ENCODE results near the gene PIP5K1C.

The PIP5K1C gene

DNA sequence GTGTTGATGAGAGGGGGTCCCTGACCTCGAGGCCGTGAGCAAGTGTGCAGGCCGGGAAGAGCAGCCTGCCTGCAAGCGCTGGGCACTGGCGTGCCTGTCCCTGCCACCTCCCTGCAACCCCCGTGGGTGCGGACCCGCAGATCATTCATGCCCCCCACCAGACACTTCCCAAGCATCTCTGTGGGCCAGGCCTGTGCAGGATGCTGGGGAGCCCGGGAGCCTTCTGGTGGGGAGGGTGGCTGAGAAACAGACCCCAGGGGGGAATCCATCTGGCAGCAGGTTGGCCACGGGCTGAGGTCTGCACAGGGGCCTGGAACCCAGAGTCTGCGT is 55.2 kb downstream of the PIP5K1C start:
- H3K9ac ChIP-seq (ENCODE audit: insufficient read length), result no peak overlapping the region
- no peak overlapping the region for H3K4me3 ChIP-seq
- no peaks in the 10 kb centered on the region for H3K9me3 ChIP-seq (ENCODE audit: low read depth, low read length)
- H3K36me3 ChIP-seq (ENCODE audit: insufficient read depth, low read length), result no peaks in the 10 kb centered on the region
- TF ChIP-seq EZH2 (IDR thresholded peaks at IDR 0.05) (no peak), POLR2AphosphoS5 (IDR thresholded peaks at IDR 0.05; ENCODE audit: borderline replicate concordance, low read depth, low read length) (no peak), FOXP2 (optimal IDR thresholded peaks at IDR 0.05; ENCODE audit: control extremely low read depth, extremely low read length, insufficient read depth) (no peak)
- DNase-seq (ENCODE audit: low read depth, low spot score), result no peak
- no peak overlapping the region for H3K27ac ChIP-seq

DNA sequence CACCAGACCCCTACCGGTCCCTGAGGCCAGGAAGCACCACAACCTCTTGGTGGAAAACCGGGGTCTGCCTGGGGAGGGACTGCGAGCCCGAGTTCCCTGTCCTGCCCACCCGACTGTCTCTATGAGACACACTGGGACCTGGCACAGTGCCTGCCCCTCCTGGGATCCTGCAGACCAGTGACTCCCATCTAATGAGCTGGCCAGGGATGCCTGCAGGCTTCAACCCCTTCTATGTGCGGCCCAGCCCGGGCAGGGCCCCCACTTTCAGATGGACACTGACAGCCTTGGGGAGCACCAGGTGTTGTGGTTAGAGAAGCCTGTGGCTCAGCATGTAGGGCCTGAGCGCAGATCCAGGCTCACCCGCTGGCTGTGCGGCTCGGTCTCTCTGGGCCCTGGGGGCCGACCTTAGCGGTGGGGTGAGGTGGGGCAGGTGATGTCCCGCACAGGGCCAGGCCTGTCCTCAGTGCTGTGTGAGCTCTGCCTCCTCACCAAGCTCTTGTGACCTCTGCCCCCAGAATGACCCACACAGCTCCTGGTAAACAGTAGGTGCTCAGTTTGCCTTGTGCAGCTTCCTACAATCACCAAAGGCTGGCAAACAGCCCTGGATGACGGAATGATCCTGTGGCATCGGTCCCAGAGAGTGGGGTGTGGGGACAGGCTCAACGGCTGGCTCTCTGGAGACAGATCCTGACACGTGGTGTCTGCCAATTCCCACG is 55.8 kb downstream of the PIP5K1C start:
- Histone ChIP-seq H3K36me3 (ENCODE audit: insufficient read depth, low read length) (no peaks in the 10 kb centered on the region), H3K4me3 (no peak overlapping the region), H3K9me3 (ENCODE audit: low read depth, low read length) (no peaks in the 10 kb centered on the region), H3K9ac (ENCODE audit: insufficient read length) (no peak overlapping the region), H3K27ac (no peak overlapping the region)
- DNase-seq (ENCODE audit: low read depth, low spot score), result no peak
- TF ChIP-seq EZH2 (IDR thresholded peaks at IDR 0.05) (no peak), FOXP2 (optimal IDR thresholded peaks at IDR 0.05; ENCODE audit: control extremely low read depth, extremely low read length, insufficient read depth) (no peak), POLR2AphosphoS5 (IDR thresholded peaks at IDR 0.05; ENCODE audit: borderline replicate concordance, low read depth, low read length) (no peak)

DNA sequence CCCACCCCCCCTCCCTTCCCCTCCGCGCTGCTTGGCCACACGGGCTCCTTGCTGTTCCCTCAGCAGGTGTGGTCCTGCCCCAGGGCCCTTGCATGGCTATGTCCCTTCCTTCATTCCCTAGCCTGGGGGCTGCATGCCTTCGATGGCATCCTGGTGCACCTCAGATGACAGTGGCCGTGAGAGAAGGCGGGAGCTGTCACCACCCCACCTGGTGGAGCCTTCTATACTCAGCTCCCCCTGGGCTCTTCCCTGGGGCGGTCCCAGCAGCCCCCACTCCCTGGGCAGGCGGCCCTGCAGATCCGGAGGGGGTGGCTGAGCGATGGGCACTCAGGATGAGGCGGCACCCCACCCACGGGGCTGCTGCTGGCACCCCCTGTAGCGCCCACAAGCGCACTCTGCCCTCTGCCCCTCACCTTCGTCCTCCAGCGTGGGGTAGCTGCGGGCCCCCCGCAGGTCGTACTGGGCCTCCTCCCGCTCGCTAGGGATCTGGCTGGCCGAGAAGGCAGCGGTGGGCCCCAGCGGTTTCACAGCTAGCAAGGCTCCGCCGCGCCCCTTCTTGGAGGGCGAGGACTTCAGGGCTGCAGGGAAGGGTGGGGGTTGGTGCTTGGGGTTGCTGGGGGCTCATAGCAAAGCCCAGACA is 56.5 kb downstream of the PIP5K1C start:
- no peak for TF ChIP-seq POLR2AphosphoS5 (IDR thresholded peaks at IDR 0.05; ENCODE audit: borderline replicate concordance, low read depth, low read length)
- TF ChIP-seq FOXP2 (optimal IDR thresholded peaks at IDR 0.05; ENCODE audit: control extremely low read depth, extremely low read length, insufficient read depth), result no peak
- no peak for TF ChIP-seq EZH2 (IDR thresholded peaks at IDR 0.05)
- H3K36me3 ChIP-seq (ENCODE audit: insufficient read depth, low read length), result no peaks in the 10 kb centered on the region
- H3K4me3 ChIP-seq, result no peak overlapping the region
- DNase-seq (ENCODE audit: low read depth, low spot score), result no peak
- H3K9ac ChIP-seq (ENCODE audit: insufficient read length), result no peak overlapping the region
- no peaks in the 10 kb centered on the region for H3K9me3 ChIP-seq (ENCODE audit: low read depth, low read length)
- no peak overlapping the region for H3K27ac ChIP-seq

DNA sequence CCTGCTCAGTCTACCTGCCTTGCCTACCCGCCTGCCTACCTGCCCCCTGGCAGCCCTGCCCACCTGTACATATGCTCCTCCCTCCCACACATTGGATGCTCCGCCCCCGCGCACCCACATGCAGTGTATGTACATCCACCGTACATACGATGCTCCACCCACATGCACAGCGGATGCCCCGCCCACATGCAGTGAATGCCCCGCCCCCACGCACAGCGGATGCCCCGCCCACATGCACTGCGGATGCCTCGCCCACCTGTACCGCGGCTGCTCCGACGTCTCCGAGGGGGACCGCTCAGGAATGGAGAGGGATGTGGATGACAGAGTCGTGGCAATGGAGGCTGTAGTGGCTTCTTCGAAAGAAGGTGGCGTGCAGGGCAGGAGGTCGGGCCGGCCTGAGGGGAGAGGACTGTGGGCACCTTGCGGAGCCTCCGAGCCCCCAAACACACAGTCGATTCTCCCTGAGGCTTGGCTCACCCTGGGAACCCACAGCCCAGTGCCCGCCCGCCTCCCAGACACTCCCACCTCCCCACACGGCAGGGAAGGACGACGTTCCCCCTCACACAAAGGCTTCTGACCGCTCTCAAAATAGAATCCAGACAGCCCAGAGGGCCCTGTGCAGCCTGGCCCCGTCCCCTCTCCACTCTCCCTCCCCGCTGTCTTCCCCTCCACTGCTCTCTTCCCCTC is 57.1 kb downstream of the PIP5K1C start:
- Histone ChIP-seq H3K36me3 (ENCODE audit: insufficient read depth, low read length) (no peaks in the 10 kb centered on the region), H3K4me3 (no peak overlapping the region), H3K9ac (ENCODE audit: insufficient read length) (no peak overlapping the region), H3K27ac (no peak overlapping the region), H3K9me3 (ENCODE audit: low read depth, low read length) (no peaks in the 10 kb centered on the region)
- no peak for DNase-seq (ENCODE audit: low read depth, low spot score)
- no peak for TF ChIP-seq POLR2AphosphoS5 (IDR thresholded peaks at IDR 0.05; ENCODE audit: borderline replicate concordance, low read depth, low read length)
- TF ChIP-seq EZH2 (IDR thresholded peaks at IDR 0.05), result no peak
- no peak for TF ChIP-seq FOXP2 (optimal IDR thresholded peaks at IDR 0.05; ENCODE audit: control extremely low read depth, extremely low read length, insufficient read depth)

DNA sequence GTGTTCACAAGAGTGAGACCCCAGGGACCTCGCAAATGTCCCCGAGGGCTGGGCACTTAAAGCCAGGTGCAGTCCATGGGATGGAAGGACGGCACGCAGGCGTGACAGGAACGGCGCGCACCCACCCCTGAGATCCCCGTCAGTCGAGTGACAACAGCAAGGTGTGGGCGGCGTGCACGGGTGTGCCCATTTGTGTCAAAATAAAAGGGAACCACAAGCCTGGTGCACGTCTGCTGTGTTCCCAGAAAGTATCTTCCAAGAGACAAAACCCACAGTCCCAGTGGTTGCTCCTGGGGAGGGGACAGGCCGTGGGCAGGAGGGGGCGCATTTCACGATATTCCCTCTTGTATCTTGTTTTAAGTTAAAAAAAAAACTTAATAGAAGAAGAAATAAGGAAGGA is 58.0 kb downstream of the PIP5K1C start:
- no peaks in the 10 kb centered on the region for H3K36me3 ChIP-seq (ENCODE audit: insufficient read depth, low read length)
- H3K4me3 ChIP-seq, result no peak overlapping the region
- DNase-seq (ENCODE audit: low read depth, low spot score), result no peak
- TF ChIP-seq EZH2 (IDR thresholded peaks at IDR 0.05) (no peak), POLR2AphosphoS5 (IDR thresholded peaks at IDR 0.05; ENCODE audit: borderline replicate concordance, low read depth, low read length) (no peak), FOXP2 (optimal IDR thresholded peaks at IDR 0.05; ENCODE audit: control extremely low read depth, extremely low read length, insufficient read depth) (no peak)
- no peaks in the 10 kb centered on the region for H3K9me3 ChIP-seq (ENCODE audit: low read depth, low read length)
- no peak overlapping the region for H3K27ac ChIP-seq
- no peak overlapping the region for H3K9ac ChIP-seq (ENCODE audit: insufficient read length)

DNA sequence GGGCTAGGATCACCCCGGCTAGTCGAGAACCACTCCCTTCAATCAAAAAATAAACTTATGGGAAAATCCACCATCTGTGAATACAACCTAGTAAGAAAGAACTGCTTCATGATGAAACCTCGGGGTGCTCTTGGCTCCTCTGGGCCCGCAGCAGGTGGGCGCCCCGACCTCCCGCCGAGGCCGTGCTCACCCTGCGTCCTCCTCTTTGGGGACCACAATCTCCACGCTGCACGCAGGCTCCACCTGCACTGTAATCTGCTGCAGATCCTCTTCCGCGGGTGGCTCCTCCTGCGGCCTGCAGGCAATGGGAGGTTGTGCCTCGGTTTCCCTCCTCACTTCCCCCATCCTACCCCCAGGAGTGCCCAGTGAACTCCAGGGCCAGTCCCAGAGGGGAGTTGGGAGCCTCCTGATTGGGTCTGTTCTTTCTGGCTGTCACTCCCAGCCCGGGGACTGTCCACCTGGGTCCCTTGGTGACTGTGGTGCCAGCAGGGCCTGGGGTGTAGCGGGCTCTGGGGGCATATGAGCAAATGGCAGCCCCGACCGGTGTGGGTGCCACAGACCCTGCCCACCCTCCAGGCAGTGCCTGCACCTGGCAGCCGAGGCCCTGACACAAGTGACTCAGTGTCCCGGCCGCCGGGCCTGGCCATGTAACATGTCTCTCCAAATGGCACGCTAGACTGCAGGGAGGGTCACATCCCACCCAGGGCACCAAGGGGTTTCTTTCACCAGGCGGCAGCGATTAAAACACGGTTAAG is 58.6 kb downstream of the PIP5K1C start:
- DNase-seq (ENCODE audit: low read depth, low spot score), result no peak
- H3K36me3 ChIP-seq (ENCODE audit: insufficient read depth, low read length), result no peaks in the 10 kb centered on the region

DNA sequence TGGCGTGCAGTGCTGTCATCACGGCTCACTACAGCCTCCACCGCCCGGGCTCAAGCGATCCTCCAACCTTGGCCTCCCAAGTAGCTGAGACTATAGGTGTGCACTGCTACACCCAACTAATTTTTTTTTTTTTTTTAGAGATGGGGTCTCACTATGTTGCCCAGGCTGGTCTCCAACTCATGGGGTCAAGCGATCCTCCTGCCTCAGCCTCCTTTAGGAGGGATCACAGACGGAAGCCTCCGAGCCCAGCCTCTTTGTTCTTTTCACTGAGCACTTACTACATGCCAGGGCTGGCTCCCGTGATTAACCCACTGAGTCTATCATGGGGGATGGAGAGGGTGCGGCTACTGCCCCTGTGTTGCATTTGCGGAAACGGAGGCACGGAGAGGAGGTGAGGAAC is 60.8 kb downstream of the PIP5K1C start:
- Histone ChIP-seq H3K4me3 (no peak overlapping the region), H3K27ac (no peak overlapping the region), H3K36me3 (ENCODE audit: insufficient read depth, low read length) (no peaks in the 10 kb centered on the region), H3K9ac (ENCODE audit: insufficient read length) (no peak overlapping the region), H3K9me3 (ENCODE audit: low read depth, low read length) (no peaks in the 10 kb centered on the region)
- no peak for DNase-seq (ENCODE audit: low read depth, low spot score)
- no peak for TF ChIP-seq EZH2 (IDR thresholded peaks at IDR 0.05)
- no peak for TF ChIP-seq POLR2AphosphoS5 (IDR thresholded peaks at IDR 0.05; ENCODE audit: borderline replicate concordance, low read depth, low read length)
- TF ChIP-seq FOXP2 (optimal IDR thresholded peaks at IDR 0.05; ENCODE audit: control extremely low read depth, extremely low read length, insufficient read depth), result no peak

More for the DNA sequence above, 58.6 kb downstream of the PIP5K1C start:
- Histone ChIP-seq H3K27ac (no peak overlapping the region), H3K9ac (ENCODE audit: insufficient read length) (no peak overlapping the region), H3K9me3 (ENCODE audit: low read depth, low read length) (no peaks in the 10 kb centered on the region), H3K4me3 (no peak overlapping the region)
- no peak for TF ChIP-seq FOXP2 (optimal IDR thresholded peaks at IDR 0.05; ENCODE audit: control extremely low read depth, extremely low read length, insufficient read depth)
- TF ChIP-seq EZH2 (IDR thresholded peaks at IDR 0.05), result no peak
- TF ChIP-seq POLR2AphosphoS5 (IDR thresholded peaks at IDR 0.05; ENCODE audit: borderline replicate concordance, low read depth, low read length), result no peak
